Measurements from ENCODE around the gene FOXQ1. TPM values are rescaled to one million over a fixed set of nuclear protein-coding genes. Genes with fewer than 3 reads are reported as not detected.

Gene FOXQ1
- total and polyA plus RNA-seq, 2 donors (not counting 3 experiments of a cell fraction or from before 2014, with no cell fraction given), result not detected

DNA sequence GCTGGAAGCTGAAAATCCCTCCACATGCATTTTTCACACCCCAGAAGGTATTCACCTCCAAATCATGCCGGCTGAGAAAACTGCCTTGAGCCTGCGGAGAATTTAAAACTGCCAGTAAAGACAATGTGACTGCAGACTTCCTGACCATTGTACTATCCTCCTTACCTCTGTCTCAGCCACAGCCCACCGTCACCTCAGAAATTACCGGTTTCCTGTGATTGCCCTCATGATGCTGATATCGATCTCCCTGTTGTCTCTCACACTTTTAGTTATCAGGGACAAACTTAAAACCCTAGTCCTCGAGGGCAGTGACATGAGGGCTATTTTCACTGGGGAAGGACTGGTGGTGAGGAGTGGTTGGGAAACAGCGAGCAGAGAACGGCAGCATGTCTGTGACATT is 30.2 kb upstream of the FOXQ1 start:
- Histone ChIP-seq H3K36me3 (ENCODE audit: control insufficient read depth in 2 of 2, extremely low read depth in 1 of 2, insufficient read depth in 2 of 2, low read length in 2 of 2) (no peaks in the 10 kb centered on the region), H4K20me1 (replicated peaks; ENCODE audit: control insufficient read depth, extremely low read depth, insufficient read depth, low read length) (no peaks in the 10 kb centered on the region), H3K4me3 (replicated peaks in 1 of 3; ENCODE audit: insufficient read depth in 1 of 3, low read depth in 1 of 3, low read length in 3 of 3) (no peak overlapping the region), H3K9ac (replicated peaks; ENCODE audit: extremely low read depth, insufficient read depth, low read length) (no peak overlapping the region), H2AFZ (ENCODE audit: low read depth, low read length) (no peak overlapping the region), H3K4me1 (ENCODE audit: control insufficient read depth, extremely low read depth, insufficient read depth, low read length) (no peaks in the 10 kb centered on the region), H3K27me3 (ENCODE audit: control insufficient read depth in 2 of 2, insufficient read depth in 2 of 2, low read length in 2 of 2) (no peaks in the 10 kb centered on the region), H3K79me2 (ENCODE audit: control insufficient read depth, insufficient read depth, low read length) (no peaks in the 10 kb centered on the region), H3K27ac (ENCODE audit: insufficient read depth, low read depth, low read length) (no peak overlapping the region), H3K4me2 (ENCODE audit: insufficient read depth, low read length) (no peak overlapping the region), H3K9me1 (replicated peaks; ENCODE audit: control insufficient read depth, extremely low read depth, insufficient read depth, low read length) (no peaks in the 10 kb centered on the region), H3K9me3 (replicated peaks; ENCODE audit: control insufficient read depth, insufficient read depth, low read length) (no peaks in the 10 kb centered on the region)
- CTCF ChIA-PET, result no interaction called here
- dilution Hi-C loops (cut with MboI; ENCODE audit: extremely low pct_ligation_motif_present, low sequenced_read_pairs) (no loop called here), intact Hi-C loops (cut with micrococcal nuclease) (no loop called here)
- POLR2A ChIA-PET, result no interaction called here
- TF ChIP-seq POLR2AphosphoS5 (IDR thresholded peaks at IDR 0.05; ENCODE audit: insufficient read depth, low read depth, low read length) (no peak), GATA2 (IDR thresholded peaks at IDR 0.05; ENCODE audit: insufficient read depth, insufficient read length, low read depth, low read length) (no peak), MYC (IDR thresholded peaks at IDR 0.05; ENCODE audit: low read depth, low read length) (no peak), EZH2 (IDR thresholded peaks at IDR 0.05; ENCODE audit: borderline replicate concordance, low read depth, low read length, severe bottlenecking) (no peak)
- no TSS peak for BruUV-seq (replicated peaks)
- no peak for FAIRE-seq
- DNase-seq (ENCODE audit: low read depth, low spot score), result no peak

DNA sequence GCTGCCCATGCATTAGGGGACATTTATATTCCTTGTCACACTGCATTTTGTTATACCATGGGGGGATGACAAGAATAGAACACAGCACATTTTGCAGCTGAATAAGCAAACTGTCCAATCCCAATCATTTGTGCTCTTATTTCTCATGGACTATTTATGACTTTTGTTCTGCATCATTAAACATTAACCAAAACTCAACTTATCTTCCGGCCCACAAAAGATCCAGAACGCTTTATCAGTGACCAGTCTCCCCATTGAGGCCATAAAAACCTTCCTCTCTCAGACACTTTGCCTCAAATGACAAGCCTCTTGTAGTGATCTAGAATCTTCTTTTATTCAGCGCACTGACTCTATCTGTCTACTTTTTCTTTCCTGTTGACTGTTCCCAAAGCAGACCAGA is 28.4 kb upstream of the FOXQ1 start:
- Histone ChIP-seq H3K4me1 (ENCODE audit: control insufficient read depth, extremely low read depth, insufficient read depth, low read length) (no peaks in the 10 kb centered on the region), H2AFZ (ENCODE audit: low read depth, low read length) (no peak overlapping the region), H3K9me1 (replicated peaks; ENCODE audit: control insufficient read depth, extremely low read depth, insufficient read depth, low read length) (no peaks in the 10 kb centered on the region), H3K9me3 (replicated peaks; ENCODE audit: control insufficient read depth, insufficient read depth, low read length) (no peaks in the 10 kb centered on the region), H3K9ac (replicated peaks; ENCODE audit: extremely low read depth, insufficient read depth, low read length) (no peak overlapping the region), H3K4me2 (ENCODE audit: insufficient read depth, low read length) (no peak overlapping the region), H3K36me3 (ENCODE audit: control insufficient read depth in 2 of 2, extremely low read depth in 1 of 2, insufficient read depth in 2 of 2, low read length in 2 of 2) (no peaks in the 10 kb centered on the region), H4K20me1 (replicated peaks; ENCODE audit: control insufficient read depth, extremely low read depth, insufficient read depth, low read length) (no peaks in the 10 kb centered on the region), H3K27me3 (ENCODE audit: control insufficient read depth in 2 of 2, insufficient read depth in 2 of 2, low read length in 2 of 2) (no peaks in the 10 kb centered on the region), H3K79me2 (ENCODE audit: control insufficient read depth, insufficient read depth, low read length) (no peaks in the 10 kb centered on the region), H3K4me3 (replicated peaks in 1 of 3; ENCODE audit: insufficient read depth in 1 of 3, low read depth in 1 of 3, low read length in 3 of 3) (no peak overlapping the region), H3K27ac (ENCODE audit: insufficient read depth, low read depth, low read length) (no peak overlapping the region)
- no TSS peak for BruUV-seq (replicated peaks)
- FAIRE-seq, result no peak
- intact Hi-C loops (cut with micrococcal nuclease) (no loop called here), dilution Hi-C loops (cut with MboI; ENCODE audit: extremely low pct_ligation_motif_present, low sequenced_read_pairs) (no loop called here)
- CTCF ChIA-PET, result no interaction called here
- TF ChIP-seq EZH2 (IDR thresholded peaks at IDR 0.05; ENCODE audit: borderline replicate concordance, low read depth, low read length, severe bottlenecking) (no peak), JUN (IDR thresholded peaks at IDR 0.05; ENCODE audit: borderline replicate concordance, insufficient read depth, insufficient read length, low read depth) (no peak), FOS (IDR thresholded peaks at IDR 0.05; ENCODE audit: borderline replicate concordance, insufficient read depth, low read length) (no peak), MYC (IDR thresholded peaks at IDR 0.05; ENCODE audit: low read depth, low read length) (no peak), POLR2A (IDR thresholded peaks at IDR 0.05; ENCODE audit: low read depth, low read length) (no peak), POLR2AphosphoS5 (IDR thresholded peaks at IDR 0.05; ENCODE audit: insufficient read depth, low read depth, low read length) (no peak), GATA2 (IDR thresholded peaks at IDR 0.05; ENCODE audit: insufficient read depth, insufficient read length, low read depth, low read length) (no peak)
- TF ChIP-seq, protein P1, sequence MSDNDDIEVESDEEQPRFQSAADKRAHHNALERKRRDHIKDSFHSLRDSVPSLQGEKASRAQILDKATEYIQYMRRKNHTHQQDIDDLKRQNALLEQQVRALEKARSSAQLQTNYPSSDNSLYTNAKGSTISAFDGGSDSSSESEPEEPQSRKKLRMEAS (IDR thresholded peaks at IDR 0.05; ENCODE audit: insufficient read depth, insufficient read length), result no peak
- TF ChIP-seq, protein P2, sequence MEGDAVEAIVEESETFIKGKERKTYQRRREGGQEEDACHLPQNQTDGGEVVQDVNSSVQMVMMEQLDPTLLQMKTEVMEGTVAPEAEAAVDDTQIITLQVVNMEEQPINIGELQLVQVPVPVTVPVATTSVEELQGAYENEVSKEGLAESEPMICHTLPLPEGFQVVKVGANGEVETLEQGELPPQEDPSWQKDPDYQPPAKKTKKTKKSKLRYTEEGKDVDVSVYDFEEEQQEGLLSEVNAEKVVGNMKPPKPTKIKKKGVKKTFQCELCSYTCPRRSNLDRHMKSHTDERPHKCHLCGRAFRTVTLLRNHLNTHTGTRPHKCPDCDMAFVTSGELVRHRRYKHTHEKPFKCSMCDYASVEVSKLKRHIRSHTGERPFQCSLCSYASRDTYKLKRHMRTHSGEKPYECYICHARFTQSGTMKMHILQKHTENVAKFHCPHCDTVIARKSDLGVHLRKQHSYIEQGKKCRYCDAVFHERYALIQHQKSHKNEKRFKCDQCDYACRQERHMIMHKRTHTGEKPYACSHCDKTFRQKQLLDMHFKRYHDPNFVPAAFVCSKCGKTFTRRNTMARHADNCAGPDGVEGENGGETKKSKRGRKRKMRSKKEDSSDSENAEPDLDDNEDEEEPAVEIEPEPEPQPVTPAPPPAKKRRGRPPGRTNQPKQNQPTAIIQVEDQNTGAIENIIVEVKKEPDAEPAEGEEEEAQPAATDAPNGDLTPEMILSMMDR (IDR thresholded peaks at IDR 0.05; ENCODE audit: extremely low read depth in 1 of 2, insufficient read depth in 1 of 2, low read depth in 1 of 2, low read length in 2 of 2), result no peak
- DNase-seq (ENCODE audit: low read depth, low spot score), result no peak
- POLR2A ChIA-PET, result no interaction called here

Measured in endothelial cell of umbilical vein (primary cell).